Measurements from ENCODE around the gene POMGNT1. TPM values are rescaled to one million over a fixed set of nuclear protein-coding genes. Genes with fewer than 3 reads are reported as not detected.
A peak's percentile ranks its signal among the peaks of the same experiment; 100 is the strongest.

The POMGNT1 gene
- total RNA-seq, 1 experiment from 2014 or later: 74.5 TPM

DNA sequence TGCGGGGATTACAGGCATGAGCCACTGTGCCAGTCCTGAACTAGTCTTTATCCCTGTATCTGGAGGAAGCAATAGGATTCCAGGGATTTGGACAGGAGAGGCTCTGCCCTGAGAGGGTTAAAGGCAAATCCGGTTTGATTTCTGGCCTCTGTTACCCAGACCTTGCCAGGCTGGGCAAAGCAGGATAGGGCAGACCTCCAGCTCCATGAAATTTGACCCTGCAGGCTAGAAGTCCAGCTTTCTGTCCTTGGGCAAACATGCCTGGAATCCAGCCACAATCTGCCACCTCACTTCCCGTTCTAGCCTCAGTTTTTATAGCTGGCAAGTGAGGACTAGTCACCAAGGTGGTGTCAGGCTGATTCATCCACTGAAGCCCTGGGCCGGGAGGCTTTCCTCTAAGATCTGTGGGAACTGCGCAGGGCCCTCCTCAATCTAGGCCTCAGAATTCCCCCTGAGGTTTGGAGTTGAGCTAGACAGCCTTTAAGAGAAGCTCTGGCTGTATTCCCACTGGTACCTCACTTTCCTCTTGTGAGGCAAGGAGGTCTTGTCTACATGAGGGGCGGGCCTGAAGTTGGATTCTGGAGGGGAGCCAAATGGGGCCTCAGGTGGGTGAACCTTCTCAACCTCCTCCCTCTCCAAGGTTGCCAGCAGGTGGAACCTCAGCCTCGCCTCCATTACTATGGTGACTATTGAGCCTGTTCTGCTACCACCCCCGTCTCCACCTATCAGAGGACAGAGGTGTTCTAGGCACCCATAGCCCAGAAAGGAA, 15.0 kb downstream of the POMGNT1 start:
- Mint-ChIP-seq H3K27ac (ENCODE audit: unreplicated experiment) (peak overlapping the region; percentile 83), H3K9me3 (ENCODE audit: low read depth, unreplicated experiment) (no peaks in the 10 kb centered on the region), H3K4me3 (ENCODE audit: low read depth, unreplicated experiment) (peak overlapping the region; percentile 29), H3K4me1 (ENCODE audit: low read depth, unreplicated experiment) (peaks cover 25% of the 10 kb centered on the region), H3K27me3 (ENCODE audit: unreplicated experiment) (no peaks in the 10 kb centered on the region), H3K36me3 (ENCODE audit: insufficient read depth, unreplicated experiment) (peaks cover 44% of the 10 kb centered on the region)
- DNase-seq: peak; percentile 87
- no TSS peak for BruUV-seq (replicated peaks)
- intact Hi-C loops (cut with micrococcal nuclease; ENCODE audit: unreplicated experiment): loop anchor here (1.0 to 5.0 kb wide), 3 partner anchors 40 to 291 kb away; no protein-coding TSS in a partner anchor
- CTCF ChIA-PET: interaction anchor here (0.6 to 4.5 kb wide), 8 partner anchors 11 to 351 kb away, joined by 3 to 56 read pairs (median 4); partner anchors contain the start of gene PIK3R3
- TF ChIP-seq, protein P1, sequence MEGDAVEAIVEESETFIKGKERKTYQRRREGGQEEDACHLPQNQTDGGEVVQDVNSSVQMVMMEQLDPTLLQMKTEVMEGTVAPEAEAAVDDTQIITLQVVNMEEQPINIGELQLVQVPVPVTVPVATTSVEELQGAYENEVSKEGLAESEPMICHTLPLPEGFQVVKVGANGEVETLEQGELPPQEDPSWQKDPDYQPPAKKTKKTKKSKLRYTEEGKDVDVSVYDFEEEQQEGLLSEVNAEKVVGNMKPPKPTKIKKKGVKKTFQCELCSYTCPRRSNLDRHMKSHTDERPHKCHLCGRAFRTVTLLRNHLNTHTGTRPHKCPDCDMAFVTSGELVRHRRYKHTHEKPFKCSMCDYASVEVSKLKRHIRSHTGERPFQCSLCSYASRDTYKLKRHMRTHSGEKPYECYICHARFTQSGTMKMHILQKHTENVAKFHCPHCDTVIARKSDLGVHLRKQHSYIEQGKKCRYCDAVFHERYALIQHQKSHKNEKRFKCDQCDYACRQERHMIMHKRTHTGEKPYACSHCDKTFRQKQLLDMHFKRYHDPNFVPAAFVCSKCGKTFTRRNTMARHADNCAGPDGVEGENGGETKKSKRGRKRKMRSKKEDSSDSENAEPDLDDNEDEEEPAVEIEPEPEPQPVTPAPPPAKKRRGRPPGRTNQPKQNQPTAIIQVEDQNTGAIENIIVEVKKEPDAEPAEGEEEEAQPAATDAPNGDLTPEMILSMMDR (IDR thresholded peaks at IDR 0.05; ENCODE audit: unreplicated experiment): no peak

DNA sequence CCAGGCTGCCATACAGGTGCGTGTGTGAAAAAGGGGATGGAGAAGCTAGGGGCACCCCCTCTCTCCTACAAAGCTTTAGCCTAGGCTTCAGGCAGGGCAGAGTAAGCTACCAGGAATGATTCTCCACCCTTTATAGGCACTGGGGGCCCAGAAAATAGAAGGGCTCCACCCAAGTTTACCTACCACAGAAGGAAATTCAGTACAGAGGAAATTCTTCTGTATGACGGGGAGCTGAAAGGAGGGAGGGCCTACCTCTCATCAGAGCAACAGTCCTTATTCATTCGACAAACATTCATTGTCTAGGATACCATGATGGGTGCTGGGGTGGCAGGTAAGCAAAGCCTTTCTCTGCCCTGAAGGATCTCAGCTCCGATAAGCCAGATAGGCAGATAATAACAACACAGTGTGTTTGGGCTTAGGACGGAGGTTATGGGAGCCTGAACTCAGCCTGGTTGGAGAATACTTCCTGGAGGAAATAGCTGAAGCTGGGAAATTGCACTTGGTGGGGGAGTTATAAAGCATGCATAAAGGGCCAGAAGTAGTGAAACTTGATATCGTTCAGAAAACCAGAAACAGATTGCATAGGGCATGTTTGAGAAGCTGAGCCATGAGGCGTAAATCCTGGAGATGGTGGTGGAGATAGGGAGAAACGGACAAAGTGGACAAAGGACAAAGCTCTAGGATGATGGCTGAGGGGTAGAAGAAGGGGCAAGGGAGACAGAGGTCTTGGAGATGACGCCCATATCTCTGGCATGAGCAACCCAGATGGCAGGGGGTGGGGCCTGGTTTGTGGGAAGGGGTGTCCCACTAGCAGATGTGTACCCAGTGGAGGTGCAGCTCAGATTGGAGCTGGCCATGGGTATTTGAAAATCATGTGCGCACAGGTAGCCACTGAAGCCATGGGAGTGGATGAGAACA, 16.6 kb downstream of the POMGNT1 start:
- DNase-seq: no peak
- CTCF ChIA-PET: interaction anchor here (0.5 to 4.5 kb wide), 10 partner anchors 10 to 335 kb away, joined by 3 to 56 read pairs (median 4); partner anchors contain the start of gene POMGNT1
- intact Hi-C loops (cut with micrococcal nuclease; ENCODE audit: unreplicated experiment): loop anchor here (5.0 kb wide), 2 partner anchors 166 to 289 kb away; no protein-coding TSS in a partner anchor
- Mint-ChIP-seq H3K9me3 (ENCODE audit: low read depth, unreplicated experiment) (no peaks in the 10 kb centered on the region), H3K27ac (ENCODE audit: unreplicated experiment) (no peak overlapping the region), H3K4me3 (ENCODE audit: low read depth, unreplicated experiment) (no peak overlapping the region), H3K4me1 (ENCODE audit: low read depth, unreplicated experiment) (peaks cover 17% of the 10 kb centered on the region), H3K27me3 (ENCODE audit: unreplicated experiment) (no peaks in the 10 kb centered on the region), H3K36me3 (ENCODE audit: insufficient read depth, unreplicated experiment) (peaks cover 37% of the 10 kb centered on the region)
- TF ChIP-seq, protein P1 (IDR thresholded peaks at IDR 0.05; ENCODE audit: unreplicated experiment): no peak
- TSS peak; percentile 22 for BruUV-seq (replicated peaks)

DNA sequence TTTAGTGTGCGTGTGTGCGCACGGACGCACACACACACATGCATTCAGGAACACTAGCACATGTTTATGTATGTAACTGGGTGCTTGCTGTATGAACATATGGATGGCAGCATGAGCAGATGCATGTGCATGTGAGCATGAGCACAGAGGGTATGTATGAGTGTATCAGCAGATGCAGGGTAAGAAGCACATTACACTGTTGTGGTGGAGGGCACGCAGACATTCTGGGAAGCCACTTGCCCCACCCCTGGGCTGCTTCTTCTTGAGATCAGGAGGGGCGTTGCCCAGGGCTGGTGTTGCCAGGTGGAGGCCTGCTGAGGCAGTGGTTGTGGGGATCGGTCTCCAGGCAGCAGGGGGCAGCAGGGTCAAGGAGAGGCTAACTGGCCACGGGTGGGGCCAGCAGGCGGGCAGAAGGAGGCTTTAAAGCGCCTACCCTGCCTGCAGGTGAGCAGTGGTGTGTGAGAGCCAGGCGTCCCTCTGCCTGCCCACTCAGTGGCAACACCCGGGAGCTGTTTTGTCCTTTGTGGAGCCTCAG, 18.1 kb downstream of the POMGNT1 start:
- no peaks in the 10 kb centered on the region for H3K27me3 Mint-ChIP-seq (ENCODE audit: unreplicated experiment)
- BruUV-seq (replicated peaks): no TSS peak
- DNase-seq: peak; percentile 85
- H3K27ac Mint-ChIP-seq (ENCODE audit: unreplicated experiment): no peak overlapping the region
- H3K36me3 Mint-ChIP-seq (ENCODE audit: insufficient read depth, unreplicated experiment): peaks cover 26% of the 10 kb centered on the region
- TF ChIP-seq, protein P1 (IDR thresholded peaks at IDR 0.05; ENCODE audit: unreplicated experiment): peak; percentile 40
- no peaks in the 10 kb centered on the region for H3K9me3 Mint-ChIP-seq (ENCODE audit: low read depth, unreplicated experiment)
- no peak overlapping the region for H3K4me3 Mint-ChIP-seq (ENCODE audit: low read depth, unreplicated experiment)
- intact Hi-C loops (cut with micrococcal nuclease; ENCODE audit: unreplicated experiment): loop anchor here (5.0 kb wide), 2 partner anchors 167 to 288 kb away; no protein-coding TSS in a partner anchor
- CTCF ChIA-PET: interaction anchor here (1.0 to 4.5 kb wide), 3 partner anchors 44 to 141 kb away, joined by 3 to 56 read pairs (median 5); no protein-coding TSS in a partner anchor
- peaks cover 14% of the 10 kb centered on the region for H3K4me1 Mint-ChIP-seq (ENCODE audit: low read depth, unreplicated experiment)

All from Calu3 (cell line).